SJSA1 (cell line): ENCODE results near the gene NUP58. TPM values are rescaled to one million over a fixed set of nuclear protein-coding genes. Genes with fewer than 3 reads are reported as not detected.
"Not testable (repeated sequence)": the region's sequence is repeated elsewhere in the genome, so short reads cannot be mapped to it uniquely, and the experiment has no call there.

Experiments
- DNase-seq, 2 experiments: peaks; one replicate each; pipeline ENCODE4 v3.0.0-alpha.2; 2015 to 2020; ENCODE audit warnings: low spot score in 2 of 2, low read depth in 1 of 2
- H3K27ac ChIP-seq: fragments of 250-450 bp; sonication (Bioruptor Pico); 2 replicates; pipeline ENCODE4 v1.5.1; 2020; ENCODE audit warnings: mild to moderate bottlenecking, moderate library complexity
- H3K27me3 ChIP-seq: fragments of 250-450 bp; sonication (Bioruptor Pico); replicated peaks from 2 replicates; pipeline ENCODE4 v1.5.1; 2020; ENCODE audit warnings: mild to moderate bottlenecking, moderate library complexity
- H3K36me3 ChIP-seq: fragments of 250-450 bp; sonication (Bioruptor Pico); 2 replicates; pipeline ENCODE4 v1.5.1; 2020; ENCODE audit warnings: mild to moderate bottlenecking
- H3K4me1 ChIP-seq: fragments of 250-450 bp; sonication (Bioruptor Pico); replicated peaks from 2 replicates; pipeline ENCODE4 v1.6.1; 2021; ENCODE audit warnings: mild to moderate bottlenecking
- H3K4me3 ChIP-seq: fragments of 250-450 bp; sonication (Bioruptor Pico); 2 replicates; pipeline ENCODE4 v1.5.1; 2020; ENCODE audit warnings: mild to moderate bottlenecking
- H3K9me3 ChIP-seq: fragments of 250-450 bp; sonication (Bioruptor Pico); replicated peaks from 2 replicates; pipeline ENCODE4 v1.5.1; 2020; ENCODE audit warnings: mild to moderate bottlenecking
- total RNA-seq: library from RNA; depleted of rRNA; stranded (reverse); fragments of >200 nt; shearing (Covaris generic); gene quantifications from 2 replicates; pipeline ENCODE4 v1.2.3, GENCODE V29; 2014

NUP58 gene
- total RNA-seq, 1 experiment from 2014 or later, result 89.5 TPM

GRCh38 chr13:25329706-25330105 is 28.3 kb downstream of the NUP58 start:
- Histone ChIP-seq H3K36me3 (peaks cover 87% of the 10 kb centered on the region), H3K27me3 (no peaks in the 10 kb centered on the region), H3K27ac (no peak overlapping the region), H3K4me3 (no peak overlapping the region), H3K9me3 (no peaks in the 10 kb centered on the region), H3K4me1 (no peaks in the 10 kb centered on the region)
- DNase-seq, result no peak

DNA sequence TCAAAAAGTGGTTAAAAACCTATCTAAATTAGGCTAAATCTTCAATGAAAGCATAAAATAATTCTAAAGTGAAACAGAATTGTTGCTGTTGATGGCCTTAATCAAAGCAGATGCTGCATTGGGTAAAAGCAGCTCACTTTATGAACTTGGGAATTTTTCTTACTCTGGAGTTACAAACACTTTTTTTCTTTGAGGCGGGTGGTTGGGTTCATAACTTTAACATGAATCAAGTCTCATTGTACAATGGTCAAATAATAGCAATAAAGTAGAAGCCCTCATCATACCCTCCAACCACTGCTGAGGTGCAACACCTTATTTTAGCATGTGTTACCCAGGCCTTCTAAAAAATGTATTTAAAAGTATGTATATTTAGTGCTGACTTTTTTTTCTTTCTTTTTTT is 29.1 kb downstream of the NUP58 start:
- no peak overlapping the region for H3K27ac ChIP-seq
- H3K36me3 ChIP-seq, result peaks cover 87% of the 10 kb centered on the region
- DNase-seq, result no peak

GRCh38 chr13:25335856-25336255 is 34.4 kb downstream of the NUP58 start:
- no peak for DNase-seq
- no peak overlapping the region for H3K27ac ChIP-seq
- H3K4me3 ChIP-seq, result no peak overlapping the region
- peaks cover 69% of the 10 kb centered on the region for H3K36me3 ChIP-seq
- H3K27me3 ChIP-seq, result no peaks in the 10 kb centered on the region
- no peaks in the 10 kb centered on the region for H3K4me1 ChIP-seq
- H3K9me3 ChIP-seq, result no peaks in the 10 kb centered on the region

More for the DNA sequence above, 29.1 kb downstream of the NUP58 start:
- no peaks in the 10 kb centered on the region for H3K4me1 ChIP-seq
- H3K4me3 ChIP-seq, result no peak overlapping the region
- H3K9me3 ChIP-seq, result no peaks in the 10 kb centered on the region
- H3K27me3 ChIP-seq, result no peaks in the 10 kb centered on the region

- H3K36me3 ChIP-seq, result no peaks in the 10 kb centered on the region
- no peaks in the 10 kb centered on the region for H3K9me3 ChIP-seq
- H3K27me3 ChIP-seq, result no peaks in the 10 kb centered on the region
- no peak overlapping the region for H3K27ac ChIP-seq
- DNase-seq, result no peak
- no peak overlapping the region for H3K4me3 ChIP-seq
- H3K4me1 ChIP-seq, result no peaks in the 10 kb centered on the region
Measured at GRCh38 chr13:25345576-25345975, 44.2 kb downstream of the NUP58 start.

DNA sequence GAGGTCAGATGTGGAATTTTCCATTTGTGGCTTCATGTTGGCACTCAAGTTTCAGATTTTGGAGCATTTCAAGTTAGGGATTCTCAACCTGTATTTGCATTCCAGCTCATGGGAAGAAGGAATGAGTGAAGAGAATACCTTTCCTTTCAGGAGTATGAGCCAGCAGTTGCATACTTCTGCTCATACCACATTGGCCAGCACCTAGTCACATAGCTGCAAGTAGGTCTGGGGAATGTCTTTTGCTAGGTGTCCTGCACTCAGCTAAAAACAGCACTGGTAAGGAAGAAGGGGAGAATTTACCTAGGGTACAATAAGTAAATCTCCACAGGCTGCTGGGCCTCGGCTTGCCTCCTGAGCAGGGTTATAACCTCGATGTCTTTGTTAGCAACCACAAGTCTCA is 45.7 kb downstream of the NUP58 start:
- Histone ChIP-seq H3K36me3 (no peaks in the 10 kb centered on the region), H3K9me3 (no peaks in the 10 kb centered on the region), H3K4me3 (no peak overlapping the region), H3K4me1 (no peaks in the 10 kb centered on the region), H3K27ac (no peak overlapping the region), H3K27me3 (no peaks in the 10 kb centered on the region)
- DNase-seq, result no peak

DNA sequence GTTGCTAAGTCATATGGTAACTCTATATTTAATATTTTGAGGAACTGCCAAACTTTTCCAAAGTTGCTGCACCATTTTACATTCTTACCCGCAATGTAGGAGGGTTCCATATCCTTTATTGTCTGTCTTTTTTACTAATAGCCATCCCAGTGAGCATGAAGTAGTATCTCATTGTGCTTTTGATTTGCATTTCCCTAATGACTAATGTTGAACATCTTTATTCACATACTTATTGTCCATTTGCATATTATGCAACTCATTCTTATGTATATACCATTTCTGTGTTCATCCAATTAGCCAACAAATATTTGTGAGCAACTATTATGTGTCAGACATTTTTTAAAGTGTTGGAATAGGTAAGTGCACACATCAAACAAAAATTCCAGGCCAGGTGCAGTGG is 50.0 kb downstream of the NUP58 start:
- H3K27me3 ChIP-seq, result no peaks in the 10 kb centered on the region; the same call in 1 of the 2 replicates
- H3K4me3 ChIP-seq, result no peak overlapping the region
- no peak for DNase-seq
- H3K36me3 ChIP-seq, result no peaks in the 10 kb centered on the region
- H3K4me1 ChIP-seq, result no peaks in the 10 kb centered on the region
- no peaks in the 10 kb centered on the region for H3K9me3 ChIP-seq
- no peak overlapping the region for H3K27ac ChIP-seq

- H3K27ac ChIP-seq, result no peak overlapping the region
- no peak overlapping the region for H3K4me3 ChIP-seq
- no peaks in the 10 kb centered on the region for H3K4me1 ChIP-seq
- no peaks in the 10 kb centered on the region; the same call in 1 of the 2 replicates for H3K27me3 ChIP-seq
- no peaks in the 10 kb centered on the region for H3K9me3 ChIP-seq
- no peak for DNase-seq
- H3K36me3 ChIP-seq, result no peaks in the 10 kb centered on the region
Measured at GRCh38 chr13:25352230-25352629, 50.8 kb downstream of the NUP58 start.

DNA sequence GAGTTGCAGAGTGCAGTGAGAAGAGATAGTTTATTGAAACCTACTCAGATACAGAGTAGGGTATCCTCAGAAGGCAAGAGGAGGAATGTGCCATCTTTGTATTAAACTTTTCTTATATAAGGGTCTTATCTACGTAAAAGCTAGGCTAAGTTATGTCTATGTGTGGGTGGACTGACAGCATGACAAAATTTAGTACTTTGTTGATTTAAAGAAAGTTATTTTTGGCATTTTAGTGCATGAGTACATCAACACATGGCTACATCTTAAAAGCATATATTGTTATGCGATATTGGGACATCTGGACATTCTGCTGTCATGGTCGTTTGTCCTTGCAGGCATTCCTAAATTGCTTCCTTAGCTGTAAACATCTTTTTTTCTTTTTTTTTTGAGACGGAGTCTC is 51.4 kb downstream of the NUP58 start:
- Histone ChIP-seq H3K36me3 (no peaks in the 10 kb centered on the region), H3K9me3 (no peaks in the 10 kb centered on the region), H3K27me3 (no peaks in the 10 kb centered on the region; the same call in 1 of the 2 replicates), H3K4me1 (no peaks in the 10 kb centered on the region), H3K27ac (no peak overlapping the region), H3K4me3 (no peak overlapping the region)
- no peak for DNase-seq

- DNase-seq, result no peak
- Histone ChIP-seq H3K27ac (no peak overlapping the region), H3K4me1 (no peaks in the 10 kb centered on the region), H3K27me3 (no peaks in the 10 kb centered on the region; the same call in 1 of the 2 replicates), H3K9me3 (no peaks in the 10 kb centered on the region), H3K36me3 (no peaks in the 10 kb centered on the region), H3K4me3 (no peak overlapping the region)
Measured at GRCh38 chr13:25353344-25353743, 51.9 kb downstream of the NUP58 start.

DNA sequence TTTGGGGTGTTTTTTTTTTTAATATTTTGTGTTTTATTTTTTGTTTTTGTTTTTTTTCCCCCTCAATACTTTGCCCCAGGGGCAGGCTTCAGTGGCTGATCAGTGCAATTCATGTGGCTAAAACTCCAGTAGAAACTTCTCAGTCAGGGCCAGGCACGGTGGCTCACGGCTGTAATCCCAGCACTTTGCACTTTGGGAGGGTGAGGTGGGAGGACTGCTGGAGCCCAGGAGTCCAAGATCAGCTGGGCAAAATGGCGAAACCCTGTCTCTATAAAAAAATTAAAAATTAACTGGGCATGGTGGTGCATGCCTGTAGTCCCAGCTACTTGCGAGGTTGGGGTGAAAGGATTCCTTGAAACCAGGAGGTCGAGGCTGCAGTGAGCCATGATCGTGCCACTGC is 53.0 kb downstream of the NUP58 start:
- H3K9me3 ChIP-seq, result no peaks in the 10 kb centered on the region
- DNase-seq, result no peak
- H3K4me1 ChIP-seq, result no peaks in the 10 kb centered on the region
- H3K36me3 ChIP-seq, result no peaks in the 10 kb centered on the region
- no peaks in the 10 kb centered on the region; the same call in 1 of the 2 replicates for H3K27me3 ChIP-seq
- H3K4me3 ChIP-seq, result no peak overlapping the region
- H3K27ac ChIP-seq, result no peak overlapping the region

GRCh38 chr13:25360443-25360842 is 59.0 kb downstream of the NUP58 start:
- H3K9me3 ChIP-seq, H3K36me3 ChIP-seq, H3K4me1 ChIP-seq, H3K4me3 ChIP-seq, DNase-seq, H3K27me3 ChIP-seq, H3K27ac ChIP-seq: not testable (repeated sequence)

DNA sequence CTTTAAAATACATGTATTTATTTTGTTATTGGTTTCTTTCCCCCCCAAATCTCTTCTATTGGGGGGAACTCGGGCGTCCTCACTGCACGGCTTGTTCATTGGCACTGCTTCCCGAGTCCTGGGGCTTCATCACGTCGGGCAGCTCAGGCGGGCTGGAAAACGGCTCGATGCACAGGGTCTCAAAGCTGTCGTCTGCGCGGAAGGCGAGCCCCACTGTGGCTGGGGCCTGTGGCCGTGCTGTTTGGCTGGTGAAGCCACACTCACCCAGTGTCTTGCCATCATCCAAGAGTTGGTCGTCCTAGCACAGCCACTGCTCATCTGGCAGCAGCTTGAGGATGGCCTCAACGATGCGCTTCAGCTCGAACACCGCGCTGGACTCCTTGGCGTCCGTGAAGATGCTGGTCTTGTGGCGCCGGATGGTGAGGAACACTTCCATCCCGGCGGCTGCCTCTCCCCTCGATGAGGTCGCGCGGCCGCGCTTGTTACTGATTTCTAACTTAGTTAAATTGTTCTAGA is 64.4 kb downstream of the NUP58 start:
- Histone ChIP-seq H3K27me3 (peaks cover 5% of the 10 kb centered on the region; the same call in 1 of the 2 replicates), H3K9me3 (no peaks in the 10 kb centered on the region), H3K4me3 (no peak overlapping the region), H3K27ac (no peak overlapping the region), H3K36me3 (no peaks in the 10 kb centered on the region), H3K4me1 (no peaks in the 10 kb centered on the region)
- no peak for DNase-seq

DNA sequence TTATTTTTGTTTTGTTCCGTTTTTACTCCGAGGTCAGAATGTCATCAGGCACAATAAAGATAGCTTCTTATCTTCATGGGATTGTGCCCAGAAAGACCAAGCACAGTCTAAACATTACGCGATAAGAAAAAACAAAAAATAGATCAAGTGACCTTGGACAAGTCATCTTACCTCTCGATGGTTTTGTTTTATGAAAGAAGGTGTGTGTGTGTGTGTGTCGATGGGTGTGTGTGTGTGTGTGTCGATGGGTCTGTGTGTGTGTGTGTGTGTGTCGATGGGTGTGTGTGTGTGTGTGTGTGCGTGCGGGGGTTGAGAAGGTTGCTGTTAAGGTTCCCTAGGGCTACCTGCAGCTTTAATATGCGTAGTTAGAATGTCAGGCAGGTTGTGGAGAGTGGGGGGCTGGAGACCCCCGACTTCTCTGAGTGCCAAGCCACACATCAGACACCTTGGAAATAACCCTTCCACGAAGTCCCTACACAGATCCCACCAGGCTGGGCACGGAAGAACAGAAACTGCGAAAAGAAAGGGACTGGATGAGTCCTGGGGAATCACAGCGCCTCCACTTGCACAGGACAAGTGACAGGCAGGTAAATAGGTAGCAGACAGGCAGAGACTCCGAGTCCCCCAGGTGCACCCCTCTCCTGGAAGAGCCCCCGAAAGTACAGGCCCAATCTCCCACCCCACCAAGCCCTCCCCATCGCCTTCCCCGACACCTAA is 69.9 kb downstream of the NUP58 start:
- peaks cover 27% of the 10 kb centered on the region for H3K27me3 ChIP-seq
- no peak for DNase-seq
- H3K27ac ChIP-seq, result no peak overlapping the region
- no peaks in the 10 kb centered on the region for H3K9me3 ChIP-seq
- no peak overlapping the region for H3K4me3 ChIP-seq
- no peaks in the 10 kb centered on the region for H3K36me3 ChIP-seq
- H3K4me1 ChIP-seq, result no peaks in the 10 kb centered on the region; the same call in 1 of the 2 replicates

DNA sequence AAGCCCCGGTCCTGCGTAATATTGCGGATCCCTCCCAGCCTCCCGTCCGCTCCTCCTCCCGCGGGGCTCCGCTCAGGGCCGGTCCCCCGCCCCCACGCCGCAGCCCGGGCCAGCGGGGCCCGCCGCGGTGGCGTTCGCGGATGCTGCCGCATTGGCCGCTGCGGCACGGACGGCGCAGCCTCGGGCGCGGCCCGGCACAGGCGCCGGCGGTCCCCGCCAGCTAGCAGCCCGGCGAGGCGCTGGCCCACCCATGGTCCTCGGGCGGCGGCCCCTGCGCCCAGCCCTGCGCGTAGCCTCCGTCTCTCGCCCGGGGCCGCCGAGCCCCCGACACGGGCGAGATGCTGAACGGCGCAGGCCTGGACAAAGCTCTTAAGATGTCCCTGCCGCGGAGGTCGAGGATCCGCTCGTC is 70.5 kb downstream of the NUP58 start, which contains the start of gene ATP8A2:
TSS of gene ATP8A2 (plus strand) at position 100 of the 409 bp plus-strand sequence. CDS start at position 339, 239 bp downstream.
- no peaks in the 10 kb centered on the region; the same call in 1 of the 2 replicates for H3K4me1 ChIP-seq
- no peaks in the 10 kb centered on the region for H3K9me3 ChIP-seq
- DNase-seq, result no peak
- H3K27ac ChIP-seq, result no peak within 1 kb of the TSS
- H3K36me3 ChIP-seq, result no peaks in the 10 kb centered on the region
- no peak within 1 kb of the TSS for H3K4me3 ChIP-seq
- peaks cover 27% of the 10 kb centered on the region for H3K27me3 ChIP-seq
